ENCODE measurements around the gene IL20RB.

Gene IL20RB

DNA sequence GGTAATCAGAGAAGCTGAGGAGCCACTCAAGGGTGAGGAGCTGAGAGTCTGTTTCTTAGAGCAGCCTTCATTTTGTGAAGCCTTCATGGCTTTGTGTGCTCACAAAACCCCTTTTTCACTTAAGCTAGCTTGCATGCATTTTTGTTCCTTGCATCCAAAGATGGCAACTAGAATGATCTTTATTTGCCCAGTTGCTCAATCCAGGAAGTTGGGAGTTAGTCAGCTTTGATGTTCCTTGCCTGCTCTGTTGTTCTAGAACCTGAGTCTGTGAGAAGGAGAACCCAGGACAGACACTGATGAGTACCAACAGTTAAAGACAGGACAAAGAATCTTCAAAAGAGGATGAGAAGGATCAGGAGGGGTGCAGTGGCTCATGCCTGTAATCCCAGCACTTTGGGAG lies 81.8 kb downstream of the IL20RB start:
- no peak for DNase-seq (ENCODE audit: low read depth in 2 of 2)

DNA sequence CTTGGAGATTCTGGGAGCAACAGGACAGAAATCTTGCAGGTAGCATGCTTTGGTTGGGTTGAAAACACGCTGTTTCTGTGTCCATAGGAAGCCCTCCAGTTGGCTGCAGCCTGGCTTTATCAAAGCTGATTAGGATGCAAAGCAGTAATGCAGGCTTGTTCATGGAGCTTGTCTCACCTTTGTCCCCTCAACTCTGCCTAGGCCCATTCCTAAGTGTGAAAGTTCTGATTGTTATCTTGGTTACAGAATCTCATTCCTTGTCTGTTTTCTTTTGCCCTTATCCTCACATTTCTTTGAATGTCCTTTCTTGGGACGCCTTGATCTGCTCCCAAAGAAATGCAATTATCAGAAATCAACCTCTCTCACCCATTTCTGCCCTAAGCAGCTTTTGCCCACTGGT lies 83.5 kb downstream of the IL20RB start:
- DNase-seq (ENCODE audit: low read depth in 2 of 2) = no peak

DNA sequence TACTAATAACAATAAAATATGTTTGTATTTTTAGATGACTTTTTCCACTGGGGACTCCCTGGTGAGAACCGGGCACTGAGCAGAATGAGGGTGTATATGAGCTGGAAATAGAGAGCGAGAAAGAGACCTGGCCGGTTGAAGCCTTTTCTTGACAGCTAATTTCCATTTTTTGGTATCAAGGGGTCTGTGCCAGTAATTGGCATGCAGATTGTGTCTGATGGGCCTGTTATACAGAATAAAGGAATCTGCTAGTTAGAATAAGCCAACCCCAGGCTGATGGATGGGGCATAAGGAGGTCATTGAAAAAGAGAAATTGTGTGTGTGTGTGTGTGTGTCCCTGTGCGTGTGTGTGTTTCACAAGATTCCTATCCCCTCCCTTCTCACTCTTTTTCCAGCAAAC lies 83.9 kb downstream of the IL20RB start:
- DNase-seq (ENCODE audit: low read depth in 2 of 2) = no peak

DNA sequence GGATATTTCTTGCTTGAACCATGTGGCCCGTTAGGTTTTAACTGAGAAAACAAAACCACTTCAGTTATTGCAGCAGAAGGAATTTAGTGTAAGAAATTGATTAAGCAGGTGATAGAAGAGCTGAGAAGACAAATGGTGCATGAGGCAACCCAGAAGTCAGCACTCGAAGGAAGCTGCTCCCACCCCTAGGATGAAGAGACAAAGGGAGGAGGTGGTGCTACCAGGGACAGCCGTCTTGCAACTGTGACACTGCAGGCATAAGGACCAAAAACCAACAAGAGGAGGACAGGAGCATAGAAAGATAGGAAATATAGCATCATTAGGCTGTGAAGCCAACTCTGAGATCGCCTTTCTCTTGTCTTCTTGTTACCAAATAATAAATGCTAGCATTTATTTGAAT lies 89.0 kb downstream of the IL20RB start:
- DNase-seq (ENCODE audit: low read depth in 2 of 2) = no peak

DNA sequence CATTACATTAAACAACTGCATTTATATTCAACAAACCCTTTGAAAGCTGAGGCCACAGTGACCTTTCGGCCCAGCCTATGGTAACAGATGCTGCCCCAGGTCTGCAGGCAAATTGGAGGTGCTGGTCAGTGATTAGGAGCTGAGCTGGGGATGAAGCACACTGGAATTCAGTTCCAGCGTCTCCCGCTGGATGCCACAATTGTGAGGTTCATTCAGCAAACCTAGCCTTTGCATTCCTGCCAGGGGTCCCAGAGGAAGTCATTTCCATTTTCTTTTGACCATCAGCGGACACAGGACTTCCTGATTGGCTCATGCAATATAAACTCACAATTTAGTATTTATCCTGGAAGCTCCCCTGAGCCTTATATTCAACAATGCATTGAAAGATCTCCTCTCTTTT lies 89.5 kb downstream of the IL20RB start:
- DNase-seq (ENCODE audit: low read depth in 2 of 2) = no peak

DNA sequence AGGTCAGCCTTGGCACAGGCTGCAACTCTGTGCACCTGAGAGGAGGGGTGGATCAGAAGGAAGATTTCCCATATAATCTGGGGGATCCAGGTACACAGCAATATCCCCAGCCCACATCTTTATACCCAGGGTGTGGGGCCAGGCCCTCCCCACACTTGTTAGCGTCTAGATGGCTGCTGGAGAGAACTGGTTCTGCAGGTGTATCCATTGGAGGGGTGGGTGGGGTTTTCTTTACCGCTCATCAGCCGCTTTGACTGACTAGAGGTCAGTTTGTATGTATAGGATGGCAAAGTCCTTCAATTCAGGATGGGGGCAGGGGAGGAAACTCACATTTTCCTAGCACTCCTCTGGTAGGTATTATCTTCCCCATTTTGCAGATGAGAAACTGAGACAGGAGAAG lies 92.5 kb downstream of the IL20RB start:
- no peak for DNase-seq (ENCODE audit: low read depth in 2 of 2)

DNA sequence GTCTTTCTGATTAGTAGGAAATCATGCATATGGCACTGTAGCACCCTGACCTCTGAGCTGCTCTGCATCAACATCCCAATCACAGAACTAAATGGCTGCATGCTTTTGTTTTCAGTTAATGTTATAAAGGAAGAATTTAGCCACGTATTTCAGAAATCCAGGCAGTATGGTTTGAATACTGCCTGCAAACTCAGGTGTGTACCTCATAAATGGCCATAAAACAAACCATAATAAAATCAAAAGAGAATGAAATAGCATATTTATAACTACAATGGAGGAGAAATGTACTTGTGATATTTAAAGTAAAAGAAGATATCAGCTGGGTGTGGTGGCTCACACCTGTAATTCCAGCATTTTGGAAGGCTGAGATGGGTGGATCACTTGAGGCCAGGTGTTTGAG lies 94.5 kb downstream of the IL20RB start:
- DNase-seq (ENCODE audit: low read depth in 2 of 2) = no peak

Measured in stimulated activated CD8-positive, alpha-beta memory T cell treated with anti-CD3 and anti-CD28 coated beads, Interleukin-2, amount 100 ng/mL, for 48 hours (primary cell).